GM23338 (cell line): Measurements from ENCODE around the gene ZNF490. TPM values are rescaled to one million over a fixed set of nuclear protein-coding genes. Genes with fewer than 3 reads are reported as not detected.

Source experiments
- CREB1 ChIP-seq: fragments of 250-450 bp; sonication (Bioruptor Pico); IDR thresholded peaks from 2 replicates; pipeline ENCODE4 v1.5.0; 2020; ENCODE audit warnings: low read depth, mild to moderate bottlenecking, moderate library complexity
- EZH2phosphoT487 ChIP-seq: fragments of 200-600 bp; sonication (generic); IDR thresholded peaks from one replicate; pipeline ENCODE4 v1.8.1; 2018; ENCODE audit warnings: antibody characterized with exemption; ENCODE audit not compliant: unreplicated experiment
- NANOG ChIP-seq: IDR thresholded peaks from 2 replicates; pipeline ENCODE4 v1.6.1; 2016; ENCODE audit warnings: antibody characterized with exemption, borderline replicate concordance
- POLR2AphosphoS5 ChIP-seq: IDR thresholded peaks from 2 replicates; pipeline ENCODE4 v1.6.1; 2016; ENCODE audit warnings: antibody characterized with exemption, low read depth
- REST ChIP-seq: IDR thresholded peaks from one replicate; pipeline ENCODE4 v1.6.1; 2018; ENCODE audit warnings: antibody characterized with exemption; ENCODE audit not compliant: unreplicated experiment
- STAT1 ChIP-seq: IDR thresholded peaks from one replicate; pipeline ENCODE4 v1.6.1; 2016; ENCODE audit warnings: antibody characterized with exemption; ENCODE audit not compliant: unreplicated experiment
- ZNF114 ChIP-seq: fragments of 250-450 bp; sonication (Bioruptor Pico); IDR thresholded peaks from 2 replicates; pipeline ENCODE4 v1.5.0; 2020; ENCODE audit warnings: mild to moderate bottlenecking, moderate library complexity
- ZNF331 ChIP-seq: fragments of 250-450 bp; sonication (Bioruptor Pico); IDR thresholded peaks from 2 replicates; pipeline ENCODE4 v1.5.0; 2020; ENCODE audit warnings: low read depth, mild to moderate bottlenecking, moderate library complexity
- polyA plus RNA-seq: library from polyadenylated mRNA; unstranded; fragments of >200 nt; fragmentation: Nextera tagmentation; extraction: Ambion mirVana; gene quantifications from 2 replicates; pipeline ENCODE4 v1.2.1, GENCODE V29; 2016
- total RNA-seq: library from RNA; depleted of rRNA; stranded (reverse); fragments of >200 nt; shearing (Covaris generic); gene quantifications from 2 replicates; pipeline ENCODE4 v1.2.3, GENCODE V29; 2014
- TF ChIP-seq, protein P1 (sequence below): fragments of 250-450 bp; sonication (Bioruptor Pico); IDR thresholded peaks from 2 replicates; pipeline ENCODE4 v1.5.0; 2020; ENCODE audit warnings: mild to moderate bottlenecking, moderate library complexity

ZNF490 gene
- total and polyA plus RNA-seq, 2 experiments from 2014 or later, result 1.4 to 7.3 TPM

DNA sequence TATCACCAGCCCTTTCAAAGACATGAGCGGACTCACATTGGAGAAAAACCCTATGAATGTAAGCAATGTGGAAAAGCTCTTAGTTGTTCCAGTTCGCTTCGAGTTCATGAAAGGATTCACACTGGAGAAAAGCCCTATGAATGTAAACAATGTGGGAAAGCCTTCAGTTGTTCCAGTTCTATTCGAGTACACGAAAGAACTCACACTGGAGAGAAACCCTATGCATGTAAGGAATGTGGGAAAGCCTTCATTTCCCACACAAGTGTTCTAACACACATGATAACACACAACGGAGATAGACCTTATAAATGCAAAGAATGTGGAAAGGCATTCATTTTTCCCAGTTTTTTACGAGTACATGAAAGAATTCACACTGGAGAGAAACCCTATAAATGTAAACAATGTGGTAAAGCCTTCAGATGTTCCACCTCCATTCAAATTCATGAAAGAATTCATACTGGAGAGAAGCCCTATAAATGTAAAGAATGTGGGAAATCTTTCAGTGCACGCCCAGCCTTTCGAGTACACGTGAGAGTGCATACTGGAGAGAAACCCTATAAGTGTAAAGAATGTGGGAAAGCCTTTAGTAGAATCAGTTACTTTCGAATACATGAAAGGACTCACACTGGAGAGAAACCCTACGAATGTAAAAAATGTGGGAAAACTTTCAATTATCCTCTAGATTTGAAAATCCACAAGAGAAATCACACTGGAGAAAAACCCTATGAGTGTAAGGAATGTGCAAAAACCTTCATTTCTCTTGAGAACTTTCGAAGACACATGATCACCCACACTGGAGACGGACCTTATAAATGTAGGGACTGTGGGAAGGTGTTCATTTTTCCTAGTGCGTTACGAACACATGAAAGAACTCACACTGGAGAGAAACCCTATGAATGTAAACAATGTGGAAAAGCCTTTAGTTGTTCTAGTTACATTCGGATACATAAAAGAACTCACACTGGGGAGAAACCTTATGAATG is 17.7 kb upstream of the ZNF490 start (continued):
- TF ChIP-seq, protein P1, sequence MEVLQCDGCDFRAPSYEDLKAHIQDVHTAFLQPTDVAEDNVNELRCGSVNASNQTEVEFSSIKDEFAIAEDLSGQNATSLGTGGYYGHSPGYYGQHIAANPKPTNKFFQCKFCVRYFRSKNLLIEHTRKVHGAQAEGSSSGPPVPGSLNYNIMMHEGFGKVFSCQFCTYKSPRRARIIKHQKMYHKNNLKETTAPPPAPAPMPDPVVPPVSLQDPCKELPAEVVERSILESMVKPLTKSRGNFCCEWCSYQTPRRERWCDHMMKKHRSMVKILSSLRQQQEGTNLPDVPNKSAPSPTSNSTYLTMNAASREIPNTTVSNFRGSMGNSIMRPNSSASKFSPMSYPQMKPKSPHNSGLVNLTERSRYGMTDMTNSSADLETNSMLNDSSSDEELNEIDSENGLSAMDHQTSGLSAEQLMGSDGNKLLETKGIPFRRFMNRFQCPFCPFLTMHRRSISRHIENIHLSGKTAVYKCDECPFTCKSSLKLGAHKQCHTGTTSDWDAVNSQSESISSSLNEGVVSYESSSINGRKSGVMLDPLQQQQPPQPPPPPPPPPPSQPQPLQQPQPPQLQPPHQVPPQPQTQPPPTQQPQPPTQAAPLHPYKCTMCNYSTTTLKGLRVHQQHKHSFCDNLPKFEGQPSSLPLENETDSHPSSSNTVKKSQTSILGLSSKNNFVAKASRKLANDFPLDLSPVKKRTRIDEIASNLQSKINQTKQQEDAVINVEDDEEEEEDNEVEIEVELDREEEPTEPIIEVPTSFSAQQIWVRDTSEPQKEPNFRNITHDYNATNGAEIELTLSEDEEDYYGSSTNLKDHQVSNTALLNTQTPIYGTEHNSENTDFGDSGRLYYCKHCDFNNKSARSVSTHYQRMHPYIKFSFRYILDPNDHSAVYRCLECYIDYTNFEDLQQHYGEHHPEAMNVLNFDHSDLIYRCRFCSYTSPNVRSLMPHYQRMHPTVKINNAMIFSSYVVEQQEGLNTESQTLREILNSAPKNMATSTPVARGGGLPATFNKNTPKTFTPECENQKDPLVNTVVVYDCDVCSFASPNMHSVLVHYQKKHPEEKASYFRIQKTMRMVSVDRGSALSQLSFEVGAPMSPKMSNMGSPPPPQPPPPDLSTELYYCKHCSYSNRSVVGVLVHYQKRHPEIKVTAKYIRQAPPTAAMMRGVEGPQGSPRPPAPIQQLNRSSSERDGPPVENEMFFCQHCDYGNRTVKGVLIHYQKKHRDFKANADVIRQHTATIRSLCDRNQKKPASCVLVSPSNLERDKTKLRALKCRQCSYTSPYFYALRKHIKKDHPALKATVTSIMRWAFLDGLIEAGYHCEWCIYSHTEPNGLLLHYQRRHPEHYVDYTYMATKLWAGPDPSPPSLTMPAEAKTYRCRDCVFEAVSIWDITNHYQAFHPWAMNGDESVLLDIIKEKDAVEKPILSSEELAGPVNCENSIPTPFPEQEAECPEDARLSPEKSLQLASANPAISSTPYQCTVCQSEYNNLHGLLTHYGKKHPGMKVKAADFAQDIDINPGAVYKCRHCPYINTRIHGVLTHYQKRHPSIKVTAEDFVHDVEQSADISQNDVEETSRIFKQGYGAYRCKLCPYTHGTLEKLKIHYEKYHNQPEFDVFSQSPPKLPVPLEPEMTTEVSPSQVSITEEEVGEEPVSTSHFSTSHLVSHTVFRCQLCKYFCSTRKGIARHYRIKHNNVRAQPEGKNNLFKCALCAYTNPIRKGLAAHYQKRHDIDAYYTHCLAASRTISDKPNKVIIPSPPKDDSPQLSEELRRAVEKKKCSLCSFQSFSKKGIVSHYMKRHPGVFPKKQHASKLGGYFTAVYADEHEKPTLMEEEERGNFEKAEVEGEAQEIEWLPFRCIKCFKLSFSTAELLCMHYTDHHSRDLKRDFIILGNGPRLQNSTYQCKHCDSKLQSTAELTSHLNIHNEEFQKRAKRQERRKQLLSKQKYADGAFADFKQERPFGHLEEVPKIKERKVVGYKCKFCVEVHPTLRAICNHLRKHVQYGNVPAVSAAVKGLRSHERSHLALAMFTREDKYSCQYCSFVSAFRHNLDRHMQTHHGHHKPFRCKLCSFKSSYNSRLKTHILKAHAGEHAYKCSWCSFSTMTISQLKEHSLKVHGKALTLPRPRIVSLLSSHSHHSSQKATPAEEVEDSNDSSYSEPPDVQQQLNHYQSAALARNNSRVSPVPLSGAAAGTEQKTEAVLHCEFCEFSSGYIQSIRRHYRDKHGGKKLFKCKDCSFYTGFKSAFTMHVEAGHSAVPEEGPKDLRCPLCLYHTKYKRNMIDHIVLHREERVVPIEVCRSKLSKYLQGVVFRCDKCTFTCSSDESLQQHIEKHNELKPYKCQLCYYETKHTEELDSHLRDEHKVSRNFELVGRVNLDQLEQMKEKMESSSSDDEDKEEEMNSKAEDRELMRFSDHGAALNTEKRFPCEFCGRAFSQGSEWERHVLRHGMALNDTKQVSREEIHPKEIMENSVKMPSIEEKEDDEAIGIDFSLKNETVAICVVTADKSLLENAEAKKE, result no peak
- TF ChIP-seq EZH2phosphoT487 (no peak), NANOG (no peak), ZNF331 (CRISPR knock-in tag) (no peak), CREB1 (CRISPR knock-in tag) (no peak), ZNF114 (CRISPR knock-in tag) (no peak), STAT1 (no peak), REST (no peak), POLR2AphosphoS5 (no peak)
